AG04449 (cell line): ENCODE measurements around the gene BTBD2.

ENCODE experiments used
- CTCF ChIA-PET: fragments of 350-600 bp; formaldehyde crosslinking; extraction: SDS; loops from one replicate; lab custom pipeline; 2021; ENCODE audit warnings: antibody characterized with exemption; lab: Yijun Ruan, JAX
- POLR2A ChIA-PET: fragments of 400-600, 350-600 bp; formaldehyde crosslinking; extraction: SDS; loops from one replicate; lab custom pipeline; 2020; ENCODE audit warnings: antibody characterized with exemption, inconsistent platforms; lab: Yijun Ruan, JAX
- DNase-seq: peaks from one replicate; pipeline ENCODE4 v3.0.0-alpha.2; 2010; ENCODE audit warnings: low read depth, low spot score
- H3K4me3 ChIP-seq: 2 replicates; pipeline ENCODE4 v1.5.1; 2011; ENCODE audit warnings: low read depth, mild to moderate bottlenecking, control low read depth, low read length
- TF ChIP-seq, protein P1 (sequence below): IDR thresholded peaks from one replicate; pipeline ENCODE4 v1.5.1; 2011; ENCODE audit warnings: mild to moderate bottlenecking, moderate library complexity, low read length, control low read depth, inconsistent platforms; ENCODE audit not compliant: insufficient read depth; ENCODE audit errors: missing control alignments

Gene BTBD2

DNA sequence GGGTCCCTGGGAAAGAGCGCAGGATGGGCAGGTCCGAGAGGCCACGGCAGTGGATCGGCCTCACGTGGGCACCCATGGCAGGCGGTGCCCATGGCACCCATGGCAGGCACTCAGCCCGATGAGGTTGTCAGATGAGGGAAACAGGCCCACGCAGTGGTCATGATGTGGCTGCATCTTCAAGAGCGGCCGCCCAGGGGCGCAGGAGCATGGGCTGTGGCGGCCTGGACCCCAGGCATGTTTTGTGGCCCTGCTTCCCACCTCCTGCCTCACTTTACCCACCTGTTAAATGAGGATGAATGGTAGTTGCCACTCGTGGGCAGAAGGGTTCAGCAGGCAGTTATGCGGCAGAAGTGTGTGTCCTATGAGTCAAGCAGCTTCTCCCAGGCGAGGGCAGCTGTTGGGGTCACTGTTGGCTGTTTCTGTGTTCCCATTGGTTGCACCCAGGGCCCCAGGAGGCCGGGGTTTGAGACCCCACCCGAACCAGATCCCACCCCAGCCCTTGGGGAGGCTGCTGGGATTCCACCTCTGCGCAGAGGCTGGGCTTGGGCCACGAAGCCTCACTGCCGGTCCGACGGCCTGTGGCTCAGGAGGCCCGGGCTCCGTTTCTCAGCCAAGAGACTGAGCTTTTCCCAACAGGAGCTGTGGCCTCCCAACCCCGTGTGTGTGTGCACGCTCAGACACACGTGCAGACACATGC is 44.6 kb downstream of the BTBD2 start:
- H3K4me3 ChIP-seq, result no peak overlapping the region
- CTCF ChIA-PET, result no interaction called here
- TF ChIP-seq, protein P1, sequence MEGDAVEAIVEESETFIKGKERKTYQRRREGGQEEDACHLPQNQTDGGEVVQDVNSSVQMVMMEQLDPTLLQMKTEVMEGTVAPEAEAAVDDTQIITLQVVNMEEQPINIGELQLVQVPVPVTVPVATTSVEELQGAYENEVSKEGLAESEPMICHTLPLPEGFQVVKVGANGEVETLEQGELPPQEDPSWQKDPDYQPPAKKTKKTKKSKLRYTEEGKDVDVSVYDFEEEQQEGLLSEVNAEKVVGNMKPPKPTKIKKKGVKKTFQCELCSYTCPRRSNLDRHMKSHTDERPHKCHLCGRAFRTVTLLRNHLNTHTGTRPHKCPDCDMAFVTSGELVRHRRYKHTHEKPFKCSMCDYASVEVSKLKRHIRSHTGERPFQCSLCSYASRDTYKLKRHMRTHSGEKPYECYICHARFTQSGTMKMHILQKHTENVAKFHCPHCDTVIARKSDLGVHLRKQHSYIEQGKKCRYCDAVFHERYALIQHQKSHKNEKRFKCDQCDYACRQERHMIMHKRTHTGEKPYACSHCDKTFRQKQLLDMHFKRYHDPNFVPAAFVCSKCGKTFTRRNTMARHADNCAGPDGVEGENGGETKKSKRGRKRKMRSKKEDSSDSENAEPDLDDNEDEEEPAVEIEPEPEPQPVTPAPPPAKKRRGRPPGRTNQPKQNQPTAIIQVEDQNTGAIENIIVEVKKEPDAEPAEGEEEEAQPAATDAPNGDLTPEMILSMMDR, result no peak
- POLR2A ChIA-PET, result no interaction called here
- DNase-seq, result no peak

DNA sequence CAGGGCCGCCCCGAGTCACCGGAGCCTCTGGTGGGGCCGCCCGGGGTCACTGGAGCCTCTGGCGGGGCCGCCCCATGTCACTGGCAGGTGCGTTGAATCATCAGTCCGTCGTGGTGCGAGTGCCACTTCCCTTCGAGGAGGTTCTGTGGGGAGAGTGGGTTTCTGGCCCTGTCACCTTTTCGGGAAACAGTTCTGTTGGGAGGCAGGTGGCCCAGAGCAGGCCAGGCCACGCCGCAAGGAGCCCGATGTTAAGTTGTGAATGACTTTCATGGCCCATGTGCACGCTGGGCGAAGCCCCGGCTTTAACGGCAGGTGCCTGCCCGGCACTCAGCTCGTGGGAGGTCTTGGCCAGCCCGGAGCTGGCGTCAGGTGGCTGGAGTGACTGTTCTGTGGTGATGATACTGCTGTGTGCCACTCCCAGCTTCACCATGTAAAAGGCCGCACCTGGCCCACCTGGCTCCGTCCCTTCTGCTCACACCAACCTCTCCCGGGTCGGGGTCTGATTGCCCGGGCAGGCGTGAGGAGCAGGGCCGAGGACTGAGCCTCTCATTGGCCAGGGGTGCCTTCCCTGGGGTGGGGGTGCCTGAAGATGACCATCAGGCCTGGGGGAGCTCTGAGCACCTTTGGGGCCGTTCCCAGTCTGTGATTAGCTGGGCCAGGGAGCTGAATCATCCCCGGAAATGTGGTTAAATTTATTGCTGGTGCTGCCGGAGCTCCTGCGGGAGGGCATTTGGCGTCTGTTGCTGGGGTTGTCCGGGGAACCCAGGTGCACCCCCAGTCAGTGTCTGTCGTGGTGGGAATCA is 45.3 kb downstream of the BTBD2 start:
- ChIA-PET POLR2A (no interaction called here), CTCF (no interaction called here)
- no peak overlapping the region for H3K4me3 ChIP-seq
- no peak for DNase-seq
- TF ChIP-seq, protein P1, result no peak

DNA sequence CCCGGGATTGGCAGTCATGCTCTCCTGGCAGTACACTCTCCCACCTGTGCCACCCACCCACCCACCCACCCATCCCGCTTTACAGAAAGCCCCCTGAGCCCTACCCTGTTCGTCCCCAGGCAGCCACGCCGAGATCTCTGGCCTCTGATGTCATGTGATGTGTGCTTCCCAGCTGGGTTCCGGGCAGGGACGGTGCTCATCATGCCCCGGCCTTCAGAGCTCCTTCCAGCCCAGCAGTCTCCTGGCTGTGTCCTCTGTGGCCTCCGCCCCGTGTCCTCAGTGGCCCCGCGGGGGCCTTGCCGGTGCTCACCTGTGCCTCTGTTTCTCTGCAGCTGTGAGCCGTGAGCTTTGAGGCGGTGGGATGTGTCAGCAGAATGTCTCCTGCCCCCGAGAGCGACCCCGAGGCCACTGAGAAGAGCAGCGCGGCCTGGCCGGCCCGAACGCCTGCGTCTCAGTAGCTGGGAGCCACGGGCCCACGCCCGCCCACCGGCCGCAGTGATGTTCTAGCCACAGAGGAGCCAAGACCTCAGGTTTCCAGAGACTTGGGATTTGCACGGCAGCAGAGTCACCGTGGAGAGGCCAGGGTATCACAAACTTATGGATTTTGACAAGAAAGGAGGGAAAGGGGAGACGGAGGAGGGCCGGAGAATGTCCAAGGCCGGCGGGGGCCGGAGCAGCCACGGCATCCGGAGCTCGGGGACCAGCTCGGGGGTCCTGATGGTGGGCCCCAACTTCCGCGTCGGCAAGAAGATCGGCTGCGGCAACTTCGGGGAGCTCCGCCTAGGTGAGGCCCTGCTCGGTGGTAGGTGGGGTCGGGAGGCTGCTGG is 46.1 kb downstream of the BTBD2 start:
- TF ChIP-seq, protein P1, result no peak
- H3K4me3 ChIP-seq, result no peak overlapping the region
- ChIA-PET CTCF (interaction anchor here (0.9 kb wide), 1 partner anchor 13 kb away, joined by 3 read pairs; no protein-coding TSS in a partner anchor), POLR2A (no interaction called here)
- DNase-seq, result no peak

DNA sequence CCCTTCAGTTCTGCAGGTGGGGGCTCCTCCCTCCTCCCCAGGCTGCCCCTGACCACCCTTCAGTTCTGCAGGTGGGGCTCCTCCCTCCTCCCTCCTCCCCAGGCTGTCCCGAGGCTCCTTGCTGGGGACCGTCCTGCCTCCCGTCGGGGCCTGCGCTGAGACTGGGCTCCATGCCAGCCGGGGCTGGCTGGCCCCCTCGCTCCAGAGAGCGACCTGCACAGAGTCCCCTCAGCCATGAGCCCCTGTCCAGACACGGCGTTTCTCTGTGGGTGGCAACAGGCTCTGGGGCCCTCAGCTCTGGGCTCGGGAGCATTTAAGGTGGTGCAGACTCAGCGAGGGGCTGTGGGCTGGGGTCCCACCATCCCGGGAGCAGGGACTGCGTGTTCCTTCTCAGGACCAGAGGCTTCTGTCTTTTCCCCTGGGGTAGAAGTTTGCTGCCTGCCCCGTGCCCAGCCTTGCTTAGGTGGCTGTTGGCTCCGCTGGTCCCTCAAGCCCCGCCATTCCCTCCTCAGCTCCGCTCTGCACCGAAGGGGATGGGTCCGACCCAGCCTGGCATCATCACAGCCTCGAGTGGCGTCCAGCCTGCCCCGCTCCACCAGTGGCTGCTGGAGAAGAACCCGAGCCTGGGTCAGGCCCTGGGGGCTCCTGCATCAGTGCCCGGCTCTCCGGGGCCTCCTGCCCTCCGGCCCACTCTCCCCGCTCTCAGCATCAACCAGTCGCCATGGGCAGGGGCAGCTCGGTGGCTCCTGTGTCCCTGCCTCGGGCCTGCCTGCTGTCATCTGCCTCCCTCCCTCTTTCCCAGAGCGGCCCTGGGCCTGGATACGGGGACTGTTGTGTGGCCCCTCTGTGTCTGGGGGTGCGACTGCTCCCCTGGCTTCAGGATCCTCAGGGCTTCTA is 47.0 kb downstream of the BTBD2 start:
- POLR2A ChIA-PET, result no interaction called here
- TF ChIP-seq, protein P1, result no peak
- CTCF ChIA-PET, result interaction anchor here (0.9 kb wide), 1 partner anchor 14 kb away, joined by 3 read pairs; no protein-coding TSS in a partner anchor
- no peak for DNase-seq
- no peak overlapping the region for H3K4me3 ChIP-seq

DNA sequence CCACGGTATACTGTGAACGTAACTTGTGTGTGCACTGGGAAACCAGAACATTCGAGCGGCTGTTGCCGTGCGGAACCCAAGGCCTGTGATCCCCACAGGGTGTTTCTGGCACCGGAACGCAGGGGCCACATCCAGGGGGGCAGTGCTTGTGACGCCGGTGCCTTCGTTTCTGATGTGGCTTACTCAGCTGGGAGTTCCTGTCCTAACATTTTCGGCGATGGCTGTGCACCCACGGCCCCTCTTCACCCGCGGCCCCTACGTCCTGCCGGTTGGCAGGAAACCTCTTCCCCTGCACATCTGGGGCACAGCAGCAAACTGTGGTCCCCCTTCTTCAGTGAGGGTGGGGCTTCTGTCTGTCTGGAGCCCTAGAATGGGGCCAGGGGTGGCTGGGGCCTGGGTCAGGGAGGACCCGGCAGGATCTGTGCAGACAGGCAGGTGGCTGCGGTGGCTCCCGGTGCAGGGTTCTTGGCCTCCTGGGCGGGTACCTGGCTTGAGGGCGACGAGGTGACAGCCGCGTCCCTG is 48.4 kb downstream of the BTBD2 start:
- H3K4me3 ChIP-seq, result no peak overlapping the region
- ChIA-PET CTCF (no interaction called here), POLR2A (no interaction called here)
- TF ChIP-seq, protein P1, result no peak
- no peak for DNase-seq
